Measurements from ENCODE around the gene AUTS2. TPM values are rescaled to one million over a fixed set of nuclear protein-coding genes. Genes with fewer than 3 reads are reported as not detected.

The AUTS2 gene
- total RNA-seq, 4 donors from 2014 or later, result 29.8 to 114 (median 59.4) TPM

DNA sequence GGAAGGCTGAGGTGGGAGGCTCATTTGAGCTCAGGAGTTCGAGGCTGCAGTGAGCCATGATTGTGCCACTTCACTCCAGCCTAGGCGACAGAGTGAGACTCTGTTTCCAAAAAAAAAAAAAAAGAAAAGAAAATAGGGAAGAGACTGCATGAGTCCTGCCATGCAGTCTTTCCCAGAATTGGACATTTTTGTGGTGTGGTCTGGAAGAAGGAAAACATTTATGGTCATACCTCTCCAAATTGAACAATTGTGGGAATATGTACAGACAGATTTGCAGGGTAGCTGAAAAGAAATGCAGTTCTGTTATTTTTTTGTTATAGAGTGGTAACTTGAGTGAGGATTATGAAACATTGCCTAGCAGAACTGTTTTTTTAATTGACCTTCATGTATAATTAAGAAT is 198.1 kb downstream of the AUTS2 start:
- TF ChIP-seq POLR2AphosphoS5 (IDR thresholded peaks at IDR 0.05) (no peak), POLR2A (IDR thresholded peaks at IDR 0.05) (no peak), EP300 (IDR thresholded peaks at IDR 0.05; ENCODE audit: low read depth) (no peak)
- TF ChIP-seq, protein P1, sequence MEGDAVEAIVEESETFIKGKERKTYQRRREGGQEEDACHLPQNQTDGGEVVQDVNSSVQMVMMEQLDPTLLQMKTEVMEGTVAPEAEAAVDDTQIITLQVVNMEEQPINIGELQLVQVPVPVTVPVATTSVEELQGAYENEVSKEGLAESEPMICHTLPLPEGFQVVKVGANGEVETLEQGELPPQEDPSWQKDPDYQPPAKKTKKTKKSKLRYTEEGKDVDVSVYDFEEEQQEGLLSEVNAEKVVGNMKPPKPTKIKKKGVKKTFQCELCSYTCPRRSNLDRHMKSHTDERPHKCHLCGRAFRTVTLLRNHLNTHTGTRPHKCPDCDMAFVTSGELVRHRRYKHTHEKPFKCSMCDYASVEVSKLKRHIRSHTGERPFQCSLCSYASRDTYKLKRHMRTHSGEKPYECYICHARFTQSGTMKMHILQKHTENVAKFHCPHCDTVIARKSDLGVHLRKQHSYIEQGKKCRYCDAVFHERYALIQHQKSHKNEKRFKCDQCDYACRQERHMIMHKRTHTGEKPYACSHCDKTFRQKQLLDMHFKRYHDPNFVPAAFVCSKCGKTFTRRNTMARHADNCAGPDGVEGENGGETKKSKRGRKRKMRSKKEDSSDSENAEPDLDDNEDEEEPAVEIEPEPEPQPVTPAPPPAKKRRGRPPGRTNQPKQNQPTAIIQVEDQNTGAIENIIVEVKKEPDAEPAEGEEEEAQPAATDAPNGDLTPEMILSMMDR (IDR thresholded peaks at IDR 0.05), result no peak
- in situ Hi-C loops (cut with MboI; ENCODE audit: low pct_ligation_motif_present in 1 of 4, low pct_unique_long_range_greater_than_20kb in 1 of 4, low sequenced_read_pairs in 3 of 4), result no loop called here
- no peaks in the 10 kb centered on the region for H3K27me3 ChIP-seq
- H3K4me1 ChIP-seq, result peaks cover 0 to 3% (median 0%) of the 10 kb centered on the region in 4 donors
- H3K36me3 ChIP-seq, result no peaks in the 10 kb centered on the region
- H3K27ac ChIP-seq, result no peak overlapping the region
- no peak for DNase-seq
- H3K9me3 ChIP-seq, result no peaks in the 10 kb centered on the region
- no peak overlapping the region for H3K4me3 ChIP-seq
- WGBS, 2 donors (ENCODE audit: low coverage in 1 of 2), result 63 to 70% methylated on average over 2 of the region's 2 CpGs
- intact Hi-C loops (cut with DNase I; ENCODE audit: low total_unique reads), result no loop called here

DNA sequence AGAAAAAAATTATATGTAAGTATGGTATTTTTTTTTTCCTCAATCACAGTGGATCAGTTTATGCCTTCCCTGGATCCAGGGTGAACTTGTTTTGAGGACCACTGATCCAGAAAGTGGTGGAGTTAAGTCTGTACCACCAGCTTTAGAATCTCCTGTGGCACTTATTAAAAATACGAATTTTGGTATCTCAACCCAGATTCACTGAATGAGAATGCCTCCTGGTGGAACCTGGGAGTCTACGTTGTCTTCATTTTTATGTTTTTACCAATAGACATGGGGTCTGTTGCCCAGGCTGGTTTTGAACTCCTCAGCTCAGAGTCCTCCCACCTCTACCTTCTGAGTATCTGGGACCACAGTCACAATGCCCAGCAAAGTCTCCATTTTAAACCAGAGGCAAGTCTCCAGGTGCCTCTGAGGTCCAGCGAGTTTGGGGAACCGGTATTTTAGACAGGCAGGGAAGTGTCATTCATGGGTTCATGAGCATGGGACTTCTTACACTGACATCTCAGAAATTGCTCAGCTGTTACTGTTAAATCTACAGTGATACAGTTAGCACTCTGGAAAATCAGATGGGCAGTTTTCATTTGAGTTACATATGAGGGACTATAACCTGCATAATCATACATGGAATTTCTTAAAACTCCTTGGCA is 200.9 kb downstream of the AUTS2 start:
- TF ChIP-seq POLR2AphosphoS5 (IDR thresholded peaks at IDR 0.05), result no peak
- no peak for TF ChIP-seq POLR2A (IDR thresholded peaks at IDR 0.05)
- TF ChIP-seq EP300 (IDR thresholded peaks at IDR 0.05; ENCODE audit: low read depth), result no peak
- TF ChIP-seq, protein P1 (IDR thresholded peaks at IDR 0.05), result no peak
- in situ Hi-C loops (cut with MboI; ENCODE audit: low pct_ligation_motif_present in 1 of 4, low pct_unique_long_range_greater_than_20kb in 1 of 4, low sequenced_read_pairs in 3 of 4), result no loop called here
- Histone ChIP-seq H3K27me3 (no peaks in the 10 kb centered on the region), H3K4me1 (peaks cover 0 to 3% (median 0%) of the 10 kb centered on the region in 4 donors), H3K36me3 (no peaks in the 10 kb centered on the region), H3K4me3 (no peak overlapping the region), H3K9me3 (no peaks in the 10 kb centered on the region), H3K27ac (no peak overlapping the region)
- no peak for DNase-seq
- intact Hi-C loops (cut with DNase I; ENCODE audit: low total_unique reads), result no loop called here
- 74% methylated on average over 4 of the region's 4 CpGs; no CpG with 5 or more reads in 1 of the 2 donors for WGBS, 2 donors (ENCODE audit: low coverage in 1 of 2)

DNA sequence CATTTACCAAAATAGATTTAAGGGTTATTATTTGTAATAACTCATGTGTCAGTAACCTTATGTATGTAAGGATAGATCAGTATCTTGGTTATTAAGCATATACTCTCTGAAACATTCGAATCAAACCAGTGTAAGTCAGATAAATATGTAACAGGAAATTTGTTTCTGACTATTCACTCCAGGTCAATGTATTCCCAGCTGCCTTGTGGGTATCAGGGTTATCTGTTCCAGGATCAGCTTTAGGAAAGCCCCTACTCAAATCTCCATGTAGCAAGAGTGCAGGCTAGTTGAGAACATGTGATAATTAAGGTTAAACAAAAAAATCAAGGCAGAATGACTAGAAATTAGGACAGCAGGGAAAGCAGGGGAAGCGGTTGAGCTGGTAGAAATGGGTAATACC is 201.7 kb downstream of the AUTS2 start:
- 69 to 75% methylated on average over 2 of the region's 2 CpGs for WGBS, 2 donors (ENCODE audit: low coverage in 1 of 2)
- no peak overlapping the region for H3K4me3 ChIP-seq
- no peaks in the 10 kb centered on the region for H3K27me3 ChIP-seq
- intact Hi-C loops (cut with DNase I; ENCODE audit: low total_unique reads), result no loop called here
- H3K27ac ChIP-seq, result no peak overlapping the region
- H3K9me3 ChIP-seq, result no peaks in the 10 kb centered on the region
- H3K36me3 ChIP-seq, result no peaks in the 10 kb centered on the region
- DNase-seq, result no peak
- TF ChIP-seq, protein P1 (IDR thresholded peaks at IDR 0.05), result no peak
- TF ChIP-seq EP300 (IDR thresholded peaks at IDR 0.05; ENCODE audit: low read depth), result no peak
- no peak for TF ChIP-seq POLR2A (IDR thresholded peaks at IDR 0.05)
- no peak for TF ChIP-seq POLR2AphosphoS5 (IDR thresholded peaks at IDR 0.05)
- in situ Hi-C loops (cut with MboI; ENCODE audit: low pct_ligation_motif_present in 1 of 4, low pct_unique_long_range_greater_than_20kb in 1 of 4, low sequenced_read_pairs in 3 of 4), result no loop called here
- H3K4me1 ChIP-seq, result peaks cover 0 to 3% (median 0%) of the 10 kb centered on the region in 4 donors

DNA sequence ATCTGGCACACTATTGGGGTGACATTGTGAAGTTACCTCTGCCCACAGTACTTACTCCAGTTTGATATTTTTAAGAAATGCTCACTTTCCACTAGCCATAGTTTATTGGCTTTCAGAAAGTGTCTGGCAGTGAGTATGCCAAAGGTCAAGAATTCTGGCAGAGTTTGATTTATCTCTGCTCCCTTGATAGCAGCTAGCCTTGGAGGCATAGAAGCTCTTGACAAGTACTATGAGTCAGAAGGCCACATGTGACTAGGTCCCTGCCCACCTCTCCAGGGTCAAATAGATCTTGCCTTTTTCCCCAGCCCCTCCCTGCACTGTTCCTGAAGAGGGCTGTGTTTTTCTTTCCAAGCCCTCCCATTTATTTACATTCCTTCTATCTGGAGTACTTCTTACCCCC is 202.2 kb downstream of the AUTS2 start:
- in situ Hi-C loops (cut with MboI; ENCODE audit: low pct_ligation_motif_present in 1 of 4, low pct_unique_long_range_greater_than_20kb in 1 of 4, low sequenced_read_pairs in 3 of 4), result no loop called here
- DNase-seq, result no peak
- H3K9me3 ChIP-seq, result no peaks in the 10 kb centered on the region

More for the DNA sequence above, 202.2 kb downstream of the AUTS2 start:
- no peak for TF ChIP-seq POLR2AphosphoS5 (IDR thresholded peaks at IDR 0.05)
- intact Hi-C loops (cut with DNase I; ENCODE audit: low total_unique reads), result no loop called here
- Histone ChIP-seq H3K36me3 (no peaks in the 10 kb centered on the region), H3K27ac (no peak overlapping the region), H3K4me3 (no peak overlapping the region), H3K4me1 (peaks cover 0 to 3% (median 0%) of the 10 kb centered on the region in 4 donors), H3K27me3 (no peaks in the 10 kb centered on the region)
